Measurements from ENCODE around the gene TMEM11.
A peak's percentile ranks its signal among the peaks of the same experiment; 100 is the strongest.

The TMEM11 gene

DNA sequence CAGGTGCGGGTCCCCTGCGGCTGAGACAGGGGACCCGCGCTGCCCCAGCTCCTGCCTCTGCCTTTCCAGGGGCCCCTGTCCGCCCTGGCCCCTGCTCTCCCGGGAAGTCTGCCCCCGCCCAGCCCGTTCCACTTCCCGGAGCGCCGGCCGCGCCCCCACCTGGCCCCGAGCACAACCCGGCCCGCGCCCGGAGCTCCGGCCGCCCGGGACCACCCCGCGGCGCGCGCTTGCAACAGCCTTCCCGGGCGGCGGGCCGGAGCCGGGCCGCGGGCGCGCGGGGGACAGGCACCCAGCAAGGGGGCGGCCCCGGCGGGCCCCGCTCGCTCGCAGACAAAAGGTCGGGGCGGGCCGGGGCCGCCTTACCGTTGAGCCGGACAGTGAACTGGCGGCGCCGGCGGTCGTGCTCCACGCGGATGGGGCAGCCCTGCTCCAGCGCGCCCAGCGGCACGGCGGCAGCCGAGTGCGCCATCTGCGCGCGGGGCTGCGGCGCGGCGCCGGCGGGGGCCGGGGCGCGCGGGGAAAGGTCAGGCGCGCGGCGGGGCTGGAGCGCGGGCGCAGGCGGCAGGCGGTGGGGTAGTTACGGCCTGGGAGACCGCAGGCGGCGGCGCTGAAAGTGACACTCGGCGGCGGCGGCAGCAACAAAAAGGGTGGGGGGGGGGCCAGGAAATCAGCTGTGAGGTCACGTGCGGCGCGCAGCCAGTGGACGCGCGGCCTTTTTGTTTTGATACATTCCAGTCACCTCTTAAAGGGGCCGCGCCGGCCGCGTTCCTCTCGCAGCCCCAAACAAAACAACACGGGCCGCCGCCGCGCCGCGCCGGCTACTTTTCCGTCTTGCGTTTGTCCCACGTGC lies 39.1 kb upstream of the TMEM11 start, which contains the start of gene NATD1:
Gene NATD1 (minus strand): TSS at position 615 of the 850 bp plus-strand sequence. CDS start 146 bp downstream, at position 469.
- peak within 1 kb of the TSS; percentile 70 for H3K4me2 ChIP-seq (ENCODE audit: low read length)

DNA sequence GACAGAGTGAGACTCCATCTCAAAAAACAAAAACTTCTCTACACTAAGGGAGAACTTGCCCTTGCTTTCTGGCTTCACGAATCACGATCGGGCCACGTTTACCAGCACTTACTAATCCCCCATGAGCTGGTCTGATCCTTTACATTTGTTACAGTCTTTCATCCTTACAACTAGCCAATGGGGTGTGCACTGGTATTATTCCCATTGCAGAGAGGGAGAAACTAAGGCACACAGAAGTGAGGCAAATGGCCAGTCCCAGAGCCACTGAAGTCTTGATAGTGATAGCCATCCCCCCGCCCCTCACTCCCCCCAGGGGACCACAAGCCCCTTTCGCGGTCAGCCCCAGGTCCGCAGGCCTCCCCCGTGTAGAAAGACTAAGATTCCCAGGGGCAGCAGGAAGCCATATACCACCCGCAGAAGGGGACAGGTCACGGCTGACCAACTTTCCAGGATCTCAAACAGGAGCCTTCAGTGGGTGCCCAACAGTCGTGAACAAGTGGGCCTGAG lies 38.4 kb upstream of the TMEM11 start:
- Histone ChIP-seq H3K27me3 (ENCODE audit: insufficient read depth, low read length, poor library complexity) (no peaks in the 10 kb centered on the region), H3K36me3 (ENCODE audit: control insufficient read depth, insufficient read depth, low read length) (no peaks in the 10 kb centered on the region), H3K23ac (ENCODE audit: low read length) (no peak overlapping the region), H4K8ac (ENCODE audit: low read depth, low read length) (no peak overlapping the region), H4K5ac (ENCODE audit: low read length) (no peak overlapping the region), H3K4ac (ENCODE audit: low read depth, low read length) (no peak overlapping the region), H3K79me2 (ENCODE audit: control insufficient read depth, insufficient read depth, low read length) (no peaks in the 10 kb centered on the region), H3K9ac (ENCODE audit: low read length) (peak overlapping the region; percentile 61), H2BK15ac (replicated peaks; ENCODE audit: low read depth) (no peak overlapping the region), H3K27ac (ENCODE audit: low read depth, low read length) (no peak overlapping the region), H3K4me3 (ENCODE audit: low read length) (peak overlapping the region; percentile 16), H2BK120ac (ENCODE audit: low read depth, low read length) (no peak overlapping the region), H2AK5ac (ENCODE audit: low read length) (no peak overlapping the region), H2BK5ac (ENCODE audit: low read length) (no peak overlapping the region), H3K79me1 (ENCODE audit: low read length) (peaks cover 2% of the 10 kb centered on the region), H3K4me1 (ENCODE audit: control insufficient read depth, low read depth, low read length) (peaks cover 4% of the 10 kb centered on the region), H3K18ac (ENCODE audit: low read length) (peak overlapping the region; percentile 34), H3K56ac (ENCODE audit: low read length) (peak overlapping the region; percentile 31), H3K4me2 (ENCODE audit: low read length) (peak overlapping the region; percentile 30)
- WGBS (ENCODE audit: extremely low coverage, insufficient coverage, low lambda C conversion rate), result no CpG with 5 or more reads among the region's 12 CpGs
- no peak for DNase-seq

More for the DNA sequence above, 39.1 kb upstream of the TMEM11 start, which contains the start of gene NATD1:
- peaks cover 4% of the 10 kb centered on the region for H3K4me1 ChIP-seq (ENCODE audit: control insufficient read depth, low read depth, low read length)
- no peak within 1 kb of the TSS for H2BK15ac ChIP-seq (replicated peaks; ENCODE audit: low read depth)
- H2BK120ac ChIP-seq (ENCODE audit: low read depth, low read length), result no peak within 1 kb of the TSS
- peak within 1 kb of the TSS; percentile 38 for H3K4me3 ChIP-seq (ENCODE audit: low read length)
- H4K8ac ChIP-seq (ENCODE audit: low read depth, low read length), result no peak within 1 kb of the TSS
- peak within 1 kb of the TSS; percentile 66 for H3K9ac ChIP-seq (ENCODE audit: low read length)
- H3K36me3 ChIP-seq (ENCODE audit: control insufficient read depth, insufficient read depth, low read length), result no peaks in the 10 kb centered on the region
- peak; percentile 92 for DNase-seq
- peak within 1 kb of the TSS; percentile 46 for H3K4ac ChIP-seq (ENCODE audit: low read depth, low read length)
- no peaks in the 10 kb centered on the region for H3K27me3 ChIP-seq (ENCODE audit: insufficient read depth, low read length, poor library complexity)
- H3K56ac ChIP-seq (ENCODE audit: low read length), result peak within 1 kb of the TSS; percentile 78
- peaks cover 2% of the 10 kb centered on the region for H3K79me1 ChIP-seq (ENCODE audit: low read length)
- no peak within 1 kb of the TSS for H2BK5ac ChIP-seq (ENCODE audit: low read length)
- no peak within 1 kb of the TSS for H2AK5ac ChIP-seq (ENCODE audit: low read length)
- H3K27ac ChIP-seq (ENCODE audit: low read depth, low read length), result peak within 1 kb of the TSS; percentile 28
- no peak within 1 kb of the TSS for H4K5ac ChIP-seq (ENCODE audit: low read length)
- H3K79me2 ChIP-seq (ENCODE audit: control insufficient read depth, insufficient read depth, low read length), result no peaks in the 10 kb centered on the region
- peak within 1 kb of the TSS; percentile 34 for H3K18ac ChIP-seq (ENCODE audit: low read length)
- no peak within 1 kb of the TSS for H3K23ac ChIP-seq (ENCODE audit: low read length)
- no CpG with 5 or more reads among the region's 117 CpGs for WGBS (ENCODE audit: extremely low coverage, insufficient coverage, low lambda C conversion rate)

DNA sequence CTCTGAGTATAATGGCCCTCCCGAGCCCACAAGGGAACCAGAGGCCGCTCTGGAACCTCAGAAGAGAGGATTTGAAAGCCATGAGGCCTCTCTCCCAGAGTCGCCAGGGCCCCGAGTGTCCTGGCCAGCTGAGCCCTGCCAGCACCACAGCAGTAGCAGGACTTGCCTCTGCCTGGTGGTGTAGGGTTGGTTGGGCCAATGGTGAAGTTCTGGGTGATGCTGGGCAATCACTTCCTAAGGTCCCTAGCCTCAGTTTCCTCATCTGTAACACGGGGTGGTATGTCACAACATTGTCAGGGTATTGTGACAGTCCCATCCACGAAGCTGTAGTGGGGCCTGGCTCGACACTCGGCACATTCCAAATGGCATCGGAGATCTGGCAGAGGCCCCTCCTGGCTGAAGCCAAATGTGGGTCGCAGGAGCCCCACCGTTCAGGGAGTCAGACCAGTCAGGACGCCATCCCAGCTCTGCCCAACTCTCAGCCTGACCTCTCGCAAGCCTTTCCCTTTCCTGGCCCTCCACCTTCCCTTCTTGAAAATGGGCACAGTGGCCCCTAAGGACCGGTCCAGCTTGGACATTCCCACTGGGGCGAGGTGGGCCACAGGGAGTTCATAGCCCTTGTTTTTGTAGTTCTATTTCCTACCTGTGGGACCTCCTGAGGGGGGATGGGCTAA lies 37.5 kb upstream of the TMEM11 start:
- Histone ChIP-seq H3K79me1 (ENCODE audit: low read length) (peaks cover 2% of the 10 kb centered on the region), H3K4me1 (ENCODE audit: control insufficient read depth, low read depth, low read length) (peaks cover 4% of the 10 kb centered on the region), H4K8ac (ENCODE audit: low read depth, low read length) (no peak overlapping the region), H3K56ac (ENCODE audit: low read length) (no peak overlapping the region), H3K36me3 (ENCODE audit: control insufficient read depth, insufficient read depth, low read length) (no peaks in the 10 kb centered on the region), H3K9ac (ENCODE audit: low read length) (no peak overlapping the region), H3K4me2 (ENCODE audit: low read length) (no peak overlapping the region), H2BK120ac (ENCODE audit: low read depth, low read length) (no peak overlapping the region), H3K4ac (ENCODE audit: low read depth, low read length) (no peak overlapping the region), H2BK5ac (ENCODE audit: low read length) (no peak overlapping the region), H3K23ac (ENCODE audit: low read length) (no peak overlapping the region), H2AK5ac (ENCODE audit: low read length) (no peak overlapping the region), H3K18ac (ENCODE audit: low read length) (no peak overlapping the region), H2BK15ac (replicated peaks; ENCODE audit: low read depth) (no peak overlapping the region), H3K79me2 (ENCODE audit: control insufficient read depth, insufficient read depth, low read length) (no peaks in the 10 kb centered on the region), H3K4me3 (ENCODE audit: low read length) (no peak overlapping the region), H4K5ac (ENCODE audit: low read length) (no peak overlapping the region), H3K27ac (ENCODE audit: low read depth, low read length) (no peak overlapping the region), H3K27me3 (ENCODE audit: insufficient read depth, low read length, poor library complexity) (no peaks in the 10 kb centered on the region)
- no CpG with 5 or more reads among the region's 15 CpGs for WGBS (ENCODE audit: extremely low coverage, insufficient coverage, low lambda C conversion rate)
- no peak for DNase-seq

DNA sequence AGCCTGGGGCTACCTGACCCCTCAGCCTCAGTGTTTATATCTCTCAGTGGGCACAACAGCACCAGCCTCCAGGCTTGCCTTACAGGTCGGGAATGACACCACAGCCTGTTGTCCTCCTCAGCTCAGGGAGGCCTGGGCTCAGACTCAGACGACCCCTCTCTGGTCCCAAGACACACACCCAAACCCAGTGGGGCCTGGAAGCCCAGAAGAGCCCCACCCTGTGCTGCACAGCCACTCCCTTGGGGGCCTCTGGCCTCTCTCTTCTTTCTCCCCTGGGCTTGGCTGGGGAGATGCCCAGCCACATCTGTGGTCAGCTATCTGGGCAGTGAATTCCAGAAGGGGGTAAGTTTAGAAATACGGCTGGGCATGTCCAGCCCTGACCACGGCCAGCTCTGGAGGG lies 36.9 kb upstream of the TMEM11 start:
- H3K36me3 ChIP-seq (ENCODE audit: control insufficient read depth, insufficient read depth, low read length), result no peaks in the 10 kb centered on the region
- H3K4me3 ChIP-seq (ENCODE audit: low read length), result no peak overlapping the region

DNA sequence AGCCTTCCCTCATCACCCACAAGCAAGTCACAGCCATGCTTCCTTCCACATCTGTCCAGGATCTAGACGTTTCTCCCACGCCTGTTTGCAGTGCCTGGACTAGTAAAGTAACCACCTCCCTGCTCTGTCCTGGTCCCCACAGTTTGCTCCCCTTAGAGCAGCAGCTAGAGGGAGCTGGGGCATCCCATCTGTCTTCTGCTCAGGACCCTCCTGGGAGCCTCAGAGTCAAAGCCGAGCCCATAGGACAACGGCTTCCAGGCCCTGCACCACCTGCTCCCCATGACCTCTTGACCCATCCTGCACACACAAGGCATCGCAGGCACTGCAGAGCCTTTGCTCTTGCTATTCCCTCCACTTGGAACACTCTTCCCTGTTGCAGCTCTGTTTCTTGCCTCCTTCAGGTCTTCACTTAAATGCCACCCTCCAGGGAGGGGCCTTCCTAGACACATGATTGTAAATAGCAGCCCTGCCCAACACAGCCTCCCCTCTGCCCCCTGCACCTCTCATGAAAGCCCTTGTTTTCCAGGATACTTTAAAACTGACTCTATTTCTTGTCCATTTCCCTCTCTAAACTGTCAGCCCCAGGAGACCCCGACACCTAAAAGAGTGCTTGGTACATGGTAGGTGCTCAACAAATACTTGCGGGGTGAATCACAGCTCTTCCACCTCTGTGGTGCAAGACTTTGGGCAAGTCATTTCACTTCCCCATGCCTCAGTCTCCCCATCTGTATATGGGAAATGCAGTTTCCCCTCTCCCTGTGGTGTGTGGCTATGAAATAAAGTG lies 36.2 kb upstream of the TMEM11 start:
- H3K27ac ChIP-seq (ENCODE audit: low read depth, low read length), result no peak overlapping the region
- no peak for DNase-seq

More for the DNA sequence above, 36.9 kb upstream of the TMEM11 start:
- H3K4me2 ChIP-seq (ENCODE audit: low read length), result no peak overlapping the region
- no peak overlapping the region for H2AK5ac ChIP-seq (ENCODE audit: low read length)
- no peak overlapping the region for H4K5ac ChIP-seq (ENCODE audit: low read length)
- no peak overlapping the region for H2BK120ac ChIP-seq (ENCODE audit: low read depth, low read length)
- H3K56ac ChIP-seq (ENCODE audit: low read length), result no peak overlapping the region
- peaks cover 4% of the 10 kb centered on the region for H3K4me1 ChIP-seq (ENCODE audit: control insufficient read depth, low read depth, low read length)
- no peaks in the 10 kb centered on the region for H3K27me3 ChIP-seq (ENCODE audit: insufficient read depth, low read length, poor library complexity)
- no peak overlapping the region for H3K27ac ChIP-seq (ENCODE audit: low read depth, low read length)
- no peak overlapping the region for H3K23ac ChIP-seq (ENCODE audit: low read length)
- no peak overlapping the region for H4K8ac ChIP-seq (ENCODE audit: low read depth, low read length)
- no CpG with 5 or more reads among the region's 4 CpGs for WGBS (ENCODE audit: extremely low coverage, insufficient coverage, low lambda C conversion rate)
- no peak overlapping the region for H2BK15ac ChIP-seq (replicated peaks; ENCODE audit: low read depth)
- no peak overlapping the region for H3K4ac ChIP-seq (ENCODE audit: low read depth, low read length)
- H3K9ac ChIP-seq (ENCODE audit: low read length), result no peak overlapping the region
- DNase-seq, result no peak
- H2BK5ac ChIP-seq (ENCODE audit: low read length), result no peak overlapping the region
- H3K79me1 ChIP-seq (ENCODE audit: low read length), result peaks cover 2% of the 10 kb centered on the region
- H3K79me2 ChIP-seq (ENCODE audit: control insufficient read depth, insufficient read depth, low read length), result no peaks in the 10 kb centered on the region
- no peak overlapping the region for H3K18ac ChIP-seq (ENCODE audit: low read length)

More for the DNA sequence above, 36.2 kb upstream of the TMEM11 start:
- H3K36me3 ChIP-seq (ENCODE audit: control insufficient read depth, insufficient read depth, low read length), result no peaks in the 10 kb centered on the region
- no peak overlapping the region for H2AK5ac ChIP-seq (ENCODE audit: low read length)
- H3K9ac ChIP-seq (ENCODE audit: low read length), result no peak overlapping the region
- peaks cover 4% of the 10 kb centered on the region for H3K4me1 ChIP-seq (ENCODE audit: control insufficient read depth, low read depth, low read length)
- H2BK120ac ChIP-seq (ENCODE audit: low read depth, low read length), result no peak overlapping the region
- no peak overlapping the region for H3K18ac ChIP-seq (ENCODE audit: low read length)
- no peak overlapping the region for H3K23ac ChIP-seq (ENCODE audit: low read length)
- no peak overlapping the region for H4K8ac ChIP-seq (ENCODE audit: low read depth, low read length)
- H3K4ac ChIP-seq (ENCODE audit: low read depth, low read length), result no peak overlapping the region
- peaks cover 2% of the 10 kb centered on the region for H3K79me1 ChIP-seq (ENCODE audit: low read length)
- H3K27me3 ChIP-seq (ENCODE audit: insufficient read depth, low read length, poor library complexity), result no peaks in the 10 kb centered on the region
- no peak overlapping the region for H3K4me2 ChIP-seq (ENCODE audit: low read length)
- no peaks in the 10 kb centered on the region for H3K79me2 ChIP-seq (ENCODE audit: control insufficient read depth, insufficient read depth, low read length)
- no peak overlapping the region for H4K5ac ChIP-seq (ENCODE audit: low read length)
- WGBS (ENCODE audit: extremely low coverage, insufficient coverage, low lambda C conversion rate), result no CpG with 5 or more reads among the region's 7 CpGs
- no peak overlapping the region for H3K4me3 ChIP-seq (ENCODE audit: low read length)
- no peak overlapping the region for H2BK5ac ChIP-seq (ENCODE audit: low read length)
- H3K56ac ChIP-seq (ENCODE audit: low read length), result no peak overlapping the region
- no peak overlapping the region for H2BK15ac ChIP-seq (replicated peaks; ENCODE audit: low read depth)

Data from mesendoderm (in vitro differentiated cells).